HG03521 (cell line): ENCODE results near the gene CD82.
A peak's percentile ranks its signal among the peaks of the same experiment; 100 is the strongest.
"Not testable (repeated sequence)": the region's sequence is repeated elsewhere in the genome, so short reads cannot be mapped to it uniquely, and the experiment has no call there.

Experiments
- ATAC-seq: cut with Tn5 transposase; IDR thresholded peaks from one replicate; pipeline ENCODE4 v1.9.1; 2021; ENCODE audit warnings: mild to moderate bottlenecking, moderate library complexity; ENCODE audit not compliant: unreplicated experiment

The CD82 gene

GRCh38 chr11:44559207-44559939 lies 6.1 kb upstream of the CD82 start:
- peak; percentile 66 for ATAC-seq

GRCh38 chr11:44559940-44560300 lies 5.5 kb upstream of the CD82 start:
- not testable (repeated sequence) for ATAC-seq

- ATAC-seq = no peak
Observed at GRCh38 chr11:44561275-44561805, 4.1 kb upstream of the CD82 start.

- ATAC-seq = no peak
Observed at GRCh38 chr11:44561964-44562734, 3.3 kb upstream of the CD82 start.

- ATAC-seq = no peak
Observed at GRCh38 chr11:44562845-44563460, 2.5 kb upstream of the CD82 start.

GRCh38 chr11:44563711-44564110 lies 1.8 kb upstream of the CD82 start:
- no peak for ATAC-seq

- no peak for ATAC-seq
Observed at GRCh38 chr11:44564166-44564565, 1.3 kb upstream of the CD82 start.

GRCh38 chr11:44564670-44565210 lies 723 bp upstream of the CD82 start:
- no peak for ATAC-seq

- no peak for ATAC-seq
Observed at GRCh38 chr11:44565953-44566949, 788 bp downstream of the CD82 start.

GRCh38 chr11:44566952-44567875 lies 1.8 kb downstream of the CD82 start:
- no peak for ATAC-seq

GRCh38 chr11:44567876-44568256 lies 2.4 kb downstream of the CD82 start:
- ATAC-seq = no peak

- ATAC-seq = no peak
Observed at GRCh38 chr11:44568331-44568657, 2.8 kb downstream of the CD82 start.

GRCh38 chr11:44568658-44569473 lies 3.4 kb downstream of the CD82 start:
- peak; percentile 19 for ATAC-seq

GRCh38 chr11:44570411-44571155 lies 5.1 kb downstream of the CD82 start:
- no peak for ATAC-seq

- no peak for ATAC-seq
Observed at GRCh38 chr11:44571871-44572270, 6.4 kb downstream of the CD82 start.

- ATAC-seq = no peak
Observed at GRCh38 chr11:44572436-44572835, 7.0 kb downstream of the CD82 start.

- ATAC-seq = no peak
Observed at GRCh38 chr11:44572884-44573283, 7.4 kb downstream of the CD82 start.

- no peak for ATAC-seq
Observed at GRCh38 chr11:44573333-44573732, 7.9 kb downstream of the CD82 start.
